Epithelial cell of esophagus (primary cell): Measurements from ENCODE around the gene RIIAD1.

Experiments
- DNase-seq: peaks from one replicate; pipeline ENCODE4 v3.0.0; 2010; ENCODE audit warnings: low read depth
- H3K4me3 ChIP-seq: 2 replicates; pipeline ENCODE4 v1.5.1; 2011; ENCODE audit warnings: mild to moderate bottlenecking, low read length, control low read depth
- CTCF ChIP-seq: IDR thresholded peaks from 2 replicates; pipeline ENCODE4 v1.5.1; 2011; ENCODE audit warnings: low read depth, mild to moderate bottlenecking, low read length, control low read depth, inconsistent platforms; ENCODE audit not compliant: insufficient read depth; ENCODE audit errors: missing control alignments

Gene RIIAD1

GRCh38 chr1:151686561-151686960 lies 34.8 kb upstream of the RIIAD1 start:
- H3K4me3 ChIP-seq: no peak overlapping the region
- no peak for TF ChIP-seq CTCF
- DNase-seq: no peak

GRCh38 chr1:151689494-151689893 lies 31.8 kb upstream of the RIIAD1 start:
- H3K4me3 ChIP-seq: no peak overlapping the region
- no peak for TF ChIP-seq CTCF
- DNase-seq: no peak

GRCh38 chr1:151692226-151692625 lies 29.1 kb upstream of the RIIAD1 start:
- no peak overlapping the region for H3K4me3 ChIP-seq
- DNase-seq: no peak
- no peak for TF ChIP-seq CTCF

DNA sequence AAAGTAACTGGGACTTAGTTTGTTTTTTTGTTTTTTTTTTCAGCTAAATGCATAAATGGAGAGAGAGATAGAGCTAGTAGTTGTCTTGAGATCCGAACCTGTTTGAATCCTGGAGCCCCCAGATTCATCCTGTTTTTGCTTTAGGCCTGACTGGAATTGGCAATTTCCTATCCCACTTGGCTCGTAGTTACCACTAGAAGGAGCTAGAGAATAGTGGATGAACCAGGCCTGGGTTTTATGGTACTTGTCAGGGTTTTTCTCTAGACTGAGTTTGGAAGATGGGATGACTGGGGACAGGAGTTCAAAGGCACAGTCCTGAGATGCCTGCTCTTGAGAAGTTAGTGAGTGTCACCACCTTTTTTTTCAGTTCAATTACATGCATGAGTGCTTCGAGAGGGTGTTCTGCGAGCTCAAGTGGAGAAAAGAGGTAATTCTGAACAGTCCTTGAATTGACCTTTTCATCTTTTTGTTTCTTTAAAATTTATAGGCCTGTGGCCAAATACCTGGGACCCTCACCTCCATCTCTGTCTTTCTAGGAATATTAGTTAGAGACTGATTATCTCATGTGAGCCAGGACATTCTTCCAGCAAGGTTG lies 28.2 kb upstream of the RIIAD1 start:
- TF ChIP-seq CTCF: peak; percentile 83
- H3K4me3 ChIP-seq: no peak overlapping the region
- DNase-seq: peak; percentile 50

DNA sequence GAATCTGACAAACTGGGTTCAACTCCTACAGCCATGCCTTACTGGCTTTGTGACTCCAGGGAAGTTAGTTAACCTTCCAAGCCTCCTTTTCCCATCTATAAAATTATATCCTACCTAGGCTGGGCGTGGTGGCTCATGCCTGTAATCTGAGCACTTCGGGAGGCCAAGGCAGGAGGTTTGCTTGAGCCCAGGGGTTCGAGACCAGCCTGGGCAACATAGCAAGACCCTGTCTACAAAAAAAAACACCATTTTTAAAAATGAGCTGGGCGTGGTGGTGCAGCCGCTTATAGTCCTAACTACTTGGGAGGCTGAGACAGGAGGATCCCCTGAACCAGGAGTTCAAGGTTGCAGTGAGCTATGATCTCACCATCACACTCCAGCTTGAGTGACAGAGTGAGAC lies 19.8 kb upstream of the RIIAD1 start:
- DNase-seq: no peak
- no peak overlapping the region for H3K4me3 ChIP-seq
- TF ChIP-seq CTCF: no peak

- TF ChIP-seq CTCF: no peak
- no peak for DNase-seq
- no peak overlapping the region for H3K4me3 ChIP-seq
Measured at GRCh38 chr1:151702936-151703335, 18.4 kb upstream of the RIIAD1 start.

DNA sequence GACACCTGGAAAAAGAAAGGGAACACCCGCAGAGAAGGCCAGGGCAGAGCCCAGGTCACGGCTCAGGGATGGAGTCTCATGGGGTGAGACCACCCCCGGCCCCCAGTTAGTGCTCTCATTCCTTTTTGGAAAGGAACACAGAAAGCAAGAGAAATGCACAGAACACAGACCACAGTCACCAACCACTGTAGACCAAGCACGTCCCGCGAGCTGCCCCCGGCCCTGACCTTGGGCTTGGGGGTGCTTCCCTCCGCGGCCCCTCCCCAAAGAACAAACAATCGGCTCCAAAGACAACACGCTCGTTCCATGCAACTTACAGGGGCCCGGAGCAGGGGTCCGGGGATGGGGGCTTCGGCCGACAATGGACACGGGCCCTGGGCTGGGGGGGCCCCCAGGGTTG lies 17.5 kb upstream of the RIIAD1 start:
- DNase-seq: no peak
- TF ChIP-seq CTCF: no peak
- H3K4me3 ChIP-seq: no peak overlapping the region
